ENCODE measurements around the gene DAB2IP.

The DAB2IP gene

DNA sequence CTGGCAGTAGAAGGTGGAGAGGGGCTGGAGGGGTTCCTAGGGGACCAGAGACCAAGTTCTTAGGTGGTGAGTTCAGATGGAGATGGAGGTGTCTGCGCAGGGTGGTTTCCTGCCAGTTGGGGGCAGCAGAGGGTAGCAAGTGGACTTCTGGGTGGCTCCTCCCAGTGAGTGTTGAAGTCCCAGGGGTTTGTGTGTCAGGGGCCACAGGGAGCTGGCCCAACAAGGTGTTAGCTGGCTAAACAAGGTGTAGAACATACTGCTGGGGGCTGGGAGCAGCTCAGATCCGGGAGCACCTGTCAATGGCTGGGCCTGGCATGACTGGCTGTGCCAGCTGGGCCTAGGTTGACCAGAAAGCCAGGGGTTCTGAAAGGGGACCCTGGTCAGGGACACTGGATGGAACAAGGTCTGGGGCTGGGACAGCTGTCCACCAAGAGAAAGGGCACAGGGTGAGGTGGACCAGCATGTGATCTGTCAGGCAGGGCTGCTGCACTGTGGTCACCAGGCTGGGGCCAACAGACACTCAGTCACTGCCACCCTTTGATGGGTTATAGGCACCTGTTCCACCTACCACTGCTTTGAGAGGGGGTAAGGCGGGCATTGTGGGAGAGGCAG, 35.6 kb downstream of the DAB2IP start:
- DNase-seq: peak; percentile 57

DNA sequence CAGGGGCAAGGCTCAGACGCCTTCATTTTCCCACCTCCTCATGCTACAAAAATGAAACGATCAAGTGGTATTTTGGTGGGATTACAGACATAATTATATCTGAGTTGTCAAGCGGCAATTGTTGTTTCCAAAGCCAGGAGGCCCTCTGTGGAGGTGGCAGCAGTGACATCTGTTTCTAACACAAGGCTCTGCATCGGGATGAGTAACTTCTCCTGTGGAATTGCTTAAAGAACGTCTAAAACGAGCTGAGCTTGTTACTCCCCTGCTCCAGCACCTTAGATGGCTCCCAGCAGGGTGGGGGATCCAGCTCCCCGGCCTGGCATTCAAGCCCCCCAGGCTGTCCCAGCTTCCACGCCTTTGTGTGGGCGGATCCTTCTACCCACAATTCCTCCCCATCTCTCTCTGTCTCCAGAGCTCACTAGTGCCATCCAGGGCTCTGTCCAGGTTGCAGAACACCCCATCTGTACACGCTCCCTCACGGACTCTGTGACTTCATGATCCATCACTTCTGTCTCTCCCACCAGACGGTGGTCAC, 36.8 kb downstream of the DAB2IP start:
- no peak for DNase-seq

DNA sequence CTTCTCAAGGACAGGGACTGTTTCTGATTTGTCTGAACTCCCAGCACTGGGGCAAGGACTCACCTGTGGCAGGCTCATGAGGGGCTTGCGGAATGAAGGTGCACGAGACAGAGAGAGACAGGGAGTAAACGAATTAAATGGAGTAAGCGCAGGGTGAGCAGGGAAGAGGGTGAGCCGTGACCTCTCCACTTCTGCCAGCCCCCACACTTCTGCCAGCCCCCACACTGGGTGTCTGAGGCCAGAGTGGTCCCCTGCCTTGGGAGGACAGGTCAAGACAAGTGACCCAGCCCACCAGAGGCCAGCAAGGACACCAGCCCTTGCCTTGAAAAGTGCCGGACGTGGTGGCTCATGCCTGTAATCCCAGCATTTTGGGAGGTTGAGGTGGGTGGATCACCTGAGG, 37.2 kb downstream of the DAB2IP start:
- DNase-seq: no peak

DNA sequence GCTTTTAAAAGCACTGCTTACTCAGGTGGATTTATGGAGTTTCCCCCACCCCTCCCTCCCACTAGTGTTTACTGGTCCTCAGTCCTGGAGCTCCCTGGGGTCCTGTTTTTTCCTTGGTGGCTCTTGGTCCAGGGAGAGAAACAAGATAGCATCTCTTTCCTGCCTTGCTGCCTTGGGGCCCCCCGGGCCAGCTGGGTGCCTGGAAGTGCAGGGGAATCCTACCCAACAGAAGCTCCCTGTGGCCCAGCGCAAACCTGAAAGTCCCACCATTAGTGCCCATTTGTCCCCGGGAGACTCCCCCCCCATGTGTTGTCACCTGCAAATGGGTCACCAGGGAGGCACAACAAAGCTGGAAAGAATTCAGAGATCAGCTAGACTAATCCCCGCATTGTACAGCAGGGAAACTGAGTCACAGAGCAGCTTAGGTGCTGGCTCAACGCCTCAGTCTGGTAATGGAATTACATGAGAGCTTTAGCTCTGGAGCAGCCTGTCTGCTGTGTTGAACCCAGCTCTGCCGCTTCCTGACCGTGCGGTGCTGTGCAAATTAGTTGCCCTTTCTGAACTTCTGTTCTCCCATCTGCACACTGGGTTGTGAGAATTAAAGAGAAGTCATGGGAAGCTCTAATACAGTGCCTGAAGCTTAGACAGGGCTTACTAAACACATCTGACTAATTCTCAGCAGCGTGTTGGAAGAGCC, 38.2 kb downstream of the DAB2IP start:
- DNase-seq: no peak

DNA sequence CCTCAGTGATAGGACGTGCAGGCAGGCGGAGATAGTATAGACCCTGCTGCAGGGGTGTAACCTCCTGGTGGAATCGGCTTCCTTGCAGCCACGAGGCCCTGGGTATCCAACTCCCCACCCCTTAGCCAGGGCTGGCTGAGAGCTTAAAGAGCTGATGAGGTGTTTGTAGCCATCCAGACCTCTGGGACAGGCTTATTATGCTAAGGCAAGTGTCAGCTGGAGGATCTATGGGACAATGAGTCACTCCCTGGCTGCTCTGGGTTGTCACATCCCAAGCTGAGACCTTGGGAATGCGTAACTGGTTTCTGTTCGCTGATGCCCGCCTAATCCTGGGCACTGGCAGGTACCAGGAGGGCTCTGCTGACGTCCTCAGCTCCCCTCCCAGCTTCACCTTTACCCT, 38.9 kb downstream of the DAB2IP start:
- no peak for DNase-seq

DNA sequence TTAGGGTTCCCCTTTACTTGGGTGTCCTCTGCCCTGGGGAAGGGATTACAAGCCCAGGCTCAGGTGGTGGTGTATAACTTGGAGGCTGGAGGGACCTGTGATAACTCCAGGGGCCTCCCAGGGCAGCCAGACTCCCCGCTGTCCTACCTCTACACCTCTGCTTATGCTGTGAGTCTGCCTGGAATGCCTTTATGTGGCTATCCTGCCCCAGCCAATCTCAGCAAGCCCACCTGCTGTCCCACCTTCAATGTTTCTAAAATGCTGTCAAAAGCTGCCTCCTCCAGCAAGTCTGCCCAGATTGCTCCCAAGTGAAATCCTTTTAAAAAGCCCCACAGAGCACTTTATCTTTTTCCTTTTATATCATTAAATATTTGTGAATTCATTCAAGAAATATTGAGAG, 39.3 kb downstream of the DAB2IP start:
- no peak for DNase-seq

DNA sequence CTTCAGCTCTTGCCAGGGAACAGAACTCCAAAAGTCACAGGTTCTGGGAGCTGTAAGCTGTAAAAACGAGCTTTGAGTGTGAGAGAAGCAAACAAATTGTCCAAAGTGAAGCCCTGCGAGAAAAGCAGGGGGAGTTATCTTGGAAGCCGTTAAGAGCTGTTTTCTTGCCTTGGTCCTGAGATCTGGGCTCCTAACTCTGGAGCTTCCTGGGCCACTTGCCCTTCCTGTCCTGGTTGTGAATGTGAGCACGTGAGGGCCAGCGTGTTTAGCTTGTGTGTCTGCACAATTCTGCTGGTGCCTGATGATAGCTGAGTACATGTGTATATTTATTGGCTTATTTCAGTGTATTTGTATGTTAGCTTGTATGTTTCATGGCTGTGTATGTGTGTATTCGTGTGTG, 40.5 kb downstream of the DAB2IP start:
- DNase-seq: no peak

DNA sequence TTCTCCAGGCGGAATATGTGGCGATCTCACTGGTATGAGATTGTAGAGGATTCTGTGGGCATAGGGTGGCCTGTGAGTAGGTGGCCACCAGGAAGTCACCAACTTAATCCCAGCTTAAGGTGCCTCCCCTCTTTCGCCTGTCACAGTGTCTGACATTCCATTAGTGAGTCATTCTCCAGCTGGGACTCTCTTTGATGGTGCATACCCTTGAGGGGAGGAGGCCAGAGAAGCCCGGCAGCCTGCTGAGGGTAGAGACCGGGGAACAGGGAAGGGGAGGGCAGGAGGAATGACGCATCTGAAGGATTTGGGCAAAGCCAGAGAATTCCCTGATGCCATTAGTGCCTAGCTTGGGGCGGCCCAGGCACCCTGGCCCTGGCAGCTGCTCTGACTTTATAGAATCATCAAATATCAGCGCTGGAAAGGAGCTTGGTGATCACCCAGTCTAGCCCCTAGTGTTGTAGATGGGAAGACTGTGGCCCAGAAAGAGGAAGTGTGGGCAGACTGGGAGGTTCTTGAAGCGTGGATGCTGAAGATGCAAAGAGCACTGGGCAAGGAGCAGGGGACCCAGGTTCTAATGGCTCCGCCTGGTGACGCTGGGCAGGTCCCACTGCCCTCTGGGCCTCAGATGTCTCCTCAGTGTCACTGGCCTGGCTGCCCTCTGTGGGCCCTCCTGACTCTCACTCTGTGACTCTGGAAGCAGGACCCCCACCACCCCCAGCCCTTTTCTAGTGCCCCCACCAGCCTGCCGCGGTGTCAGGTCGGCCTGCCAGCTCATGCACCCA, 41.4 kb downstream of the DAB2IP start:
- no peak for DNase-seq

DNA sequence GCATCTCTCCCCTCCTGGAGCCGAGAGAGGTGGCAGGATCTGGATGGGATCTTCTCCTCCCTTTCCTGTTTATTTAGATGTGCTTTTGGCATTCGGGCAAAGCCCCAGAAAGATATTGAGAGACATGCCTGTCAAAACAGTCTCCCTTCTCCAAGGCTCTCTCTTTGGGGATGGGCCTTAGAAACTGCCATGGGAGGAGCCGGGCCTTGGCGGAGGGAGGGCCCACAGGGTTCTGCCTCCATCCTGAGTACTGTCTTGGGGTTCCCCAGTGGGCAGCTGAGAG, 41.9 kb downstream of the DAB2IP start:
- no peak for DNase-seq

DNA sequence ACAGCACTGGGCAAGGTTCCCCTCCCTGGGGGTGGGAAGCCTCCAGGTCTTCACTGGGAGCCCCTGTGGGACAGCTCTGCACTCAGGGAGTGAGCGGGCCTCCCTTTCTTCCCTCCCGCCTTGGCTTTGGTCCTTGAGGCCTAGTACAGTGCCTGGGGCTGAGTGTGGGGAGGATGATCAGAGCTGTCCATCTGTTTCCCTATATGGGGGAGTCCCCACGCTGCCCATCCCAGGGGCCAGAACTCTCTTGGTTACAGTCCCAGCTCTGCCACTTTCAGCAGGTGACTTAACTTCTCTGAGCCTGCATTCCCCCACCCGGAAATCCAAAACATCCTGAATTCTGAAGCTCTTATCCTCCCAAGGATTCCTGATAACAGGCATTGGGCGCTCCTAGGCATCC, 42.6 kb downstream of the DAB2IP start:
- no peak for DNase-seq

DNA sequence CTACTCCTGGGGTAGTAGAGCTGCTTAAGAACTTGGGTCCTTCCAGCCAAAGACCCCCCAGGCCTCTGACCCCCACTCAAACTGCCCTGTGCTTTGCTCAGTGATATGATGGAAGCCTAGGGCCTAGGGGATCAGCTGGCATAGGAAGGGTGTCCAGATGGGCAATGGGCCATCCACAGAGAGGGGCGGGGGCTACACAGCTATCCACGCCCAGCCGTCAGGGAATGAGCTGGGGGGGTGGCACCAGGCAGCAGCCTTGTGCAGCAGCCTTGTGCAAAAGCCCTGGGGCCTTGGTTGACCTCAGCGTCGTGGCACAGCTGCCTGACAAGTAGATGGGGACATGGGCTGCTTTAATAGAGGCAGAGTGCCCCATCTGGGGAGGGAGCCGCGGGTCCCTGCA, 43.2 kb downstream of the DAB2IP start:
- no peak for DNase-seq

DNA sequence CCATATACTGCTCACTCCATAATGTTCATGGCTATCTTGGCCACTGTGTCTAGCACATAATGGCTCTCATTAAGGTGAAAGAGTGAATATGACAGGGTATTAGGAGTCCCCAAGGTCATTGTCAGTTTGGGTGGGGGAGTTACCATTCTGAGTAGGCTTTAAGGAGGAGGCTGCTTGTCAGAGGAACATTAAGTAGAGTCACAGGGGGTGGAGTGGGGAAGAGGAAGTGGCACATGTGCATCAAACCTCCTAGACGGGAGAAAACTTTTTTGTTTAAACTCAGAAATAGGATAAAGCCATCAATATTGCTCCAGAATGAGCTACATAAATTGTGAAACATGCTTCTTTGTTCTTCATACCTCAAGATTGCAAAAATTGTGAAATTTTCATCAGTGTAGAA, 45.5 kb downstream of the DAB2IP start:
- no peak for DNase-seq

DNA sequence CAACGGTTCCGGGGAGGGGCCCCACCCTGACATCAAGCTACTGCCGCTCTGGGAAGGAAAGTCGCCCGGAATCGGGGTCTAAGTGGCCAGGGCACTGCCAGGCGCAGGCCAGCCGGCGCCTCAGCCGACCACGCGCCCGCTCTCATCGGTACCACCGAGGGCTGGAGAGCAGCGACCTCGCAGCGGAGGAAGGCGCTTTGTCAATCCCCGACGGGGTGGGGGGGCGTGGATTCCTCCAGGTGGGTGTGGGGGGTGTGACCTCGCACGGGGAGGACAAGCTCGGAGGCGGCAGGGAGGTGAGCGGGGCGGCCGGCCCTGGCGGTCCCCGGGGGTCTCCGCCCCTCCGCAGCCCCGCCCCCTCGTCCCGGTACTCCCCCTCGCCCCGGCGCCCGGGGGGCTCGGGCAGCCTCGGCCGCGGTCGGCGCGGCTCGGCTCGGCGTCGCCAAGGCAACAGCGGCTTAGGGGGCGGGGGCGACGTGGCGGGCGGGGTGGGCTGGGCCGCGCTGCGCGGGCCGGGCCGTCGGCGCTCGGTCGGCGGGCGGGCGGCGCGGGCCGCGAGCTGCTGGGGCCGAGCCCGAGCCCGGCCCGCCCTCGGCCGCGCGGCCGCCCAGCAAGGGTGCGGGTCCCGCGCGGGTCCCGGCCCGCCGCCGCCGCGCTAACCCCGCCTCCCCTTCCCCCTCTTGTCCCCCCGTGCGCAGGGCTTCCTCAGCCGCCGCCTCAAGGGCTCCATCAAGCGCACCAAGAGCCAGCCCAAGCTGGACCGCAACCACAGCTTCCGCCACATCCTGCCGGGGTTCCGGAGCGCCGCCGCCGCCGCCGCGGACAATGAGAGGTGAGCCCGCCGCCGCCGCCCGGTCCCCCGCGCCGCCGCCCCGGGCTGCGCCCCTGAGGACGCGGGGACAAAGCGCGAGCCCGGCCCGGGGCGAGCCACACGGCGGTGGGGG, 47.5 kb downstream of the DAB2IP start:
- DNase-seq: peak; percentile 31

DNA sequence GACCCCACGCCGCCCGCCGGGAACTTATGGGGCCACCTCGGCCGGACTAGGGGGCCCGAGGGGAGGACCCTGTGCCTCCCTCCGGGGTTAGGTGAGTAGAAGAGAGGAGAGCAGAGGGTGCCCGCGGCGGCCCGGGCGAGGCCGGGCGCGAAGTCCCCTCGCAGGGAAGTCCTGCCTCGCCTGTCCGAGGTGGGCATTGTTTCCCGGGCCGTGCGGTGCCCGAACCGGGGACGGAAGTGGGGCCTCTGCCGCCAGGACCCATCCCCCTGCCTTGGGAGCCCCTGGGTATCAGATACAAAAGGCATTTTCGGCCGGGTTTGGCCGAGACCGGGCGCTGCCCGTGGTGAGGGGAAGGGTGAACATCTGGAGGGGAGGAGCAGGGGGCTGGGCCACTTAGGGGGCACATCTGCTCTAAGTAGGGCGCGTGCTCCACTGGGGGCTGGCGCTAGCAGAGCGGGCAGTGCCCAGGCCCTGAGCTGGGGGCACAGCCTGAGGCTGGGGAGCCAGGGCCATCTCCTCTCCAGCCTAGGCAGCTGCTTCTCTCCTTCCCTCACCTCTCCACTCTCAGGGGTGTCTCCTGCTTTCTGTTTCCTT, 48.2 kb downstream of the DAB2IP start:
- DNase-seq: no peak

DNA sequence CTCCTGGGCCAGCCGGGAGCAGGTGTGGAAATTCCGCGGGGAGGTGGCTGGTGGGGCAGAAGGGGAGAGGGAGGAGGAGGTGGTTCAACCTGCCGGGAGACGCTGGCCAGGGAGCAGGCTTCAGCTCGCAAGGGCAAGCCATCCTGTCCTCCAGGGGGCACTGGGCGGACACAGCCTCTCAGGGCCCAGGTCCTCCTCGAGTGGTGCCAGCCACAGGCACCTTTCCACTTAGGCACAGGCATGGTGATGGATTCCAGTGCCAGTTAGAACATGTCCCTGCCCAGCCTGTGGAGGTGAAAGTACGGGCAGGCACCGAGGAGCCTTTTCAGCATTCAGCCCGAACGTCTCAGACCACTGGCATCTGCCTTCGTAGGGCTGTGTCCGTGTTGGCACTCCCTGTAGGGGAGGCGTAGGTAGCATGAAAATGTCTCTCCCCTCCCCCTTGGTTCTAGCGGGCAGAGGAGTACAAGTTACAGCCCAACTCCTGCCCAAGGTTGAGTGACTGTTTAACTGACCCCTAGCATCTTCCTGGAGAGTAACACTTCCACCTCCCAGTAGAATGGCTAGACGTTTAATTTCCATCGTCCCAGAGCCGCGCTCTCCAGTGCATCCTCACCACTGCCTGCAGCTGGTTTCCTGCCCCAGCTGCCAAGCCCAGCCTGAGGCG, 48.9 kb downstream of the DAB2IP start:
- peak; percentile 50 for DNase-seq

DNA sequence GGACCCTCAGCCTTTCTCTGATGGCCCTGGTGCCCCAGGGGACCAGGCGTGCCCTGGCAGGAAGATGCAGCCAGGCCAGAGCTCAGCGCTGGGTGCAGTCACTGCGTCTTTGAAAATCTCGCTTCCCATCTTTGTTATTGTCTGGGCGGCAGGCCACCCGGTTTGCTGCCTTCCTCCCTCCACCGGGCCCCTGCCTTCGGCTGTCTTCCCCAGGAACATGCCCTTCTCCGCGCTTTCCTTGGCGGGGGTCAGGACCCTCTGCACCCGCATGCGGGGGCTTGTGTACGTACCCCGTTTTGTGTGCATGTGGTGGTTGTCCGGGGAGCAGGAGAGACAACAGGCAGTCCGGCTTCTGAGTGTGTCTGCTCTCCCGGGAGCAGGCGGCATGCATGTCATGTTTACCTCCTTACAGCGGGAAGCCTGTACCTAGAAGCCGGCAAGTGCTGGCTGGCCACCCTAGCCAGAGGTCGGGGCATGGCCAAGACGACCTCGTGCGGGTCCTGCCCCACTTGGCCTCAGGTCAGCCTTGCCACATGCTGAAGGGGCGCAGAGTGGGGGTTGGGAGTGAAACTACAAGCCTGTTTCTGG, 49.5 kb downstream of the DAB2IP start:
- DNase-seq: no peak

DNA sequence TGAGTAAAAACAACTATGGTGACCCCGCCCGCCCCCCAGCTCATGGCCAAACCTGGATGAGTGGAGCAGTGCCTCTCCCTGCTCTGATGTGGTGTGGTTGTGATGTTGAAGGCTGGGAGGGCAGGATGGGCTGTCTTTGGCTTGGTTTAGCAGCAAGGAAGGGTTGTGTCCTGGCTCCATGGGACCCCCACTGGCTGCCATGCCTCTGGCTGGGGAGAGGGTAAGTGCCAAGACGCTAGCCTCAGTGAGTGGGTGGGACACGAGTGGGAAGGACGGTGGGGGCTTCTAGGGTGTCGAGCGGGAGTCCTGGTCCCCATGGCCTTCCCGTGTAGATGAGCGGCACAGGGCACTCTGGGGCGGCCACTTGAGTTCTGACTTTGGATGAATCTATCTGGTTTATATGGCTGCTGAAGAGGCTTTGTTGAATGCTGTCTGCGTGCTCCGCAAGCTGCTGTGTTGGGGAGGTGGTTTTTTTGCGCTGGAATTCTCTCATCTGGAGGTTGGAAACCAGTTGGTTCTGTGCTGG, 50.4 kb downstream of the DAB2IP start:
- DNase-seq: no peak

DNA sequence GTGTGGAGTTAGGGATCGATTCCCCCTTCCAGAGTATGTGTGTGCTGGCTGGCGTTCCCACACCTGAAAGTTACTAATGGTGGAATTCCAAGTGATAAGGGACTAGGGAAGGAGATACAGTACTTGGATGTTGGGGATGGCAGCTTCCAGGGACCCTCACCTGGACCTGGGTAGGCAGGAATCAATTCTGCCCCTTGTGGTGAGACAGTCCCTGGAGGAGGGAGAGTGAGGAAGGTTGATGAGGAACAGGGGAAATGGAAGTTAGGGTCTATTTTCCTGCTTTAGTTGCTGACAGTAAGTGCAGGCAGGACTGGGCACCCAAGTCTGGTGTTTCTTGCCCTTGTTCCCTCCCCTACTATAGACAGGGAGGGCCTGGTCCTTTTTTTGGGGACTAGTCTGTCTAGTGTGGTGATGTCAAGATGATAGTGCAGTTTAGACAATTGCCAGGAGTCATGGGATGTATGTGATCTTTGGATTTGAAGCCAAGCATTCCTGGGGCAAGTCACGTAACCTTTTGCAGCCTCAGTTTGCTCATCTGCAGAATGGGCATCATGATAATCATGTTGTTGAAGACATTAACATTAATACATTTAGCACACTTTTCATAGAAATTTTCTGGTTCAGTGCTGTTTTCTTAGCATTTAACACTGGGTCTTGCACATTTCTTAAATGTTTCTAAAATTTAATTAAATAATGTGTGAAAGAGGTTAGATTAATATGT, 51.7 kb downstream of the DAB2IP start:
- DNase-seq: no peak

DNA sequence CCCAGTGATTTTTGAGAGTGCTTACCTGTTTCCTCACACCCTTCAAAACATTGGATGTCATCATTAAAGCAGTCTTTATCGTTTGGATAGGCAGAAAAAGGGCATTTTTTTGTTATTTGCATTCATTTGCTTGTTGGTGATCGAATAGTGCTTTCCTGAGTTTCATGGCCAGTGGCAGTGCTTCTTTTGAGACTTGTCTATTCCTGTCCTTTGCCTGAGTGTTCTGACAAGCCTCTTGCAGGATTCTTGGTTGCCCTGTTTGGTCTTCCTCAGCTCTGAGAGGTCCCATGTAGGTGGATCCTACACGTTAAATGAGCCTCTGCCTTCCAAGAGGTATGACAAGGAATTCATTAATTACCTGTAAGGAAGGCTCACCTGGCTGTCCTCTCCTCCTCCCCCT, 52.8 kb downstream of the DAB2IP start:
- DNase-seq: no peak

DNA sequence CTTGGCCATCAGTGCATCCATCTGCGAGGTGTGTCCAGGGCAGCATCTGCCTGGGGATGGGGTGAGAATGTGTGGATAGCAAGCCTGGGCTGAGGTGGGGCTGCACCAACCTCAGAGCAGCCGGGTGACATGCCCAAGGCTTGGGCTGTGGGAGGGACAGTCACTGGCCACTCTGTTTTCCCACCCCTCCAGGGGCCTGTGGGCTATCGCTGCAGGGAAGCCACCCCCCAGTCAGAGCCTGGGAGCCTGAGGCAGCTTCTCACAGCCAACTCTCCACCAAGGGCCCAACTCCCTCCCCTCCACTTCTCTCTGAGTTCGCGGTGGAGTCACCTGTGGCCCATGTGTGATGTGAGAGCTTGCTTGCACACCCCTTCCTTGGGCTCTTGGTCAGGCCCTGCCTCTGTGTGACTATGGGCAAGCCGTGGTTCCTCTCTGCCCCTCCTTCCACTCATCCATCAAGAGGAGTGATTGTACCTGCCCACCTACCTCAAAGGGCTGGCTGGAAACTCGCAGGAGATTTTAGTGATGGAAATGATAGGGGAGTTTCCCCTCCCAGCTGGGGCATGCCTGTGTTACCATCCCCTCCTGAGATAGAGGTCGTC, 54.8 kb downstream of the DAB2IP start:
- no peak for DNase-seq
